Endodermal cell (in vitro differentiated cells): ENCODE data around the gene EIF3D. TPM values are rescaled to one million over a fixed set of nuclear protein-coding genes. Genes with fewer than 3 reads are reported as not detected.
"Not testable (repeated sequence)": the region's sequence is repeated elsewhere in the genome, so short reads cannot be mapped to it uniquely, and the experiment has no call there.

Experiments
- DNase-seq: peaks from one replicate; pipeline ENCODE4 v3.0.0-alpha.2; 2017
- H3K27ac ChIP-seq: 2 replicates; pipeline ENCODE4 v1.5.1; 2013; ENCODE audit warnings: mild to moderate bottlenecking, low read depth, low read length, moderate library complexity
- H3K27me3 ChIP-seq: 2 replicates; pipeline ENCODE4 v1.6.1; 2013; ENCODE audit warnings: mild to moderate bottlenecking, low read length, moderate library complexity; ENCODE audit not compliant: insufficient read depth, control insufficient read depth, poor library complexity, severe bottlenecking
- H3K36me3 ChIP-seq: 2 replicates; pipeline ENCODE4 v1.7.0; 2013; ENCODE audit warnings: mild to moderate bottlenecking, low read length, moderate library complexity; ENCODE audit not compliant: control insufficient read depth, insufficient read depth
- H3K4me1 ChIP-seq: one replicate; pipeline ENCODE4 v1.7.0; 2013; ENCODE audit warnings: low read length; ENCODE audit not compliant: control insufficient read depth, insufficient read depth
- H3K4me3 ChIP-seq: 2 replicates; pipeline ENCODE4 v1.5.1; 2013; ENCODE audit warnings: mild to moderate bottlenecking, low read length, moderate library complexity
- H3K9ac ChIP-seq: 2 replicates; pipeline ENCODE4 v1.6.1; 2013; ENCODE audit warnings: mild to moderate bottlenecking, low read length, moderate library complexity; ENCODE audit not compliant: poor library complexity, severe bottlenecking; ENCODE audit errors: extremely low read depth
- H3K9me3 ChIP-seq: 2 replicates; pipeline ENCODE4 v1.6.1; 2013; ENCODE audit warnings: mild to moderate bottlenecking, low read length, moderate library complexity; ENCODE audit not compliant: control insufficient read depth
- H3K27ac Mint-ChIP-seq: 2 replicates; pipeline ENCODE4 v1.8.0; 2020; ENCODE audit warnings: mixed read lengths
- H3K27me3 Mint-ChIP-seq: 2 replicates; pipeline ENCODE4 v1.8.0; 2021; ENCODE audit warnings: mild to moderate bottlenecking, mixed read lengths; ENCODE audit not compliant: insufficient read depth
- H3K36me3 Mint-ChIP-seq: 2 replicates; pipeline ENCODE4 v1.8.0; 2020; ENCODE audit warnings: low read depth, mixed read lengths
- H3K4me1 Mint-ChIP-seq: 2 replicates; pipeline ENCODE4 v1.8.0; 2020; ENCODE audit warnings: mixed read lengths
- H3K4me3 Mint-ChIP-seq: 2 replicates; pipeline ENCODE4 v1.8.0; 2020; ENCODE audit warnings: mild to moderate bottlenecking, moderate library complexity, mixed read lengths
- H3K9me3 Mint-ChIP-seq: 2 replicates; pipeline ENCODE4 v1.8.0; 2020; ENCODE audit warnings: mild to moderate bottlenecking, mixed read lengths
- CTCF ChIP-seq: fragments of 200-600 bp; sonication (generic); conservative IDR thresholded peaks from 2 replicates; pipeline ENCODE4 v1.5.0; 2021; ENCODE audit warnings: antibody characterized with exemption, mild to moderate bottlenecking
- WGBS, 2 experiments: methylation state at CpG; one replicate each; pipeline versions ENCODE4 v1.1.5 to v1.1.7; 2013; ENCODE audit warnings: missing lambda C conversion rate in 2 of 2, mixed read lengths in 1 of 2; ENCODE audit not compliant: insufficient coverage in 1 of 2, insufficient read length in 1 of 2; 5-methylcytosine and 5-hydroxymethylcytosine counted together
- total RNA-seq, 2 donors: library from RNA; stranded (reverse); fragmentation: NEBNext Ultra II Directional in 1 of 2; extraction: Animal tissue kit (Norgen Biotek cat#: 25700) in 1 of 2; gene quantifications; 2 replicates in 1 of 2; 3 replicates in 1 of 2; pipeline ENCODE4 v1.2.1, GENCODE V29; 2021

EIF3D gene
- total RNA-seq, 2 donors from 2014 or later = 157 to 196 TPM

GRCh38 chr22:36520423-36520822, 8.5 kb downstream of the EIF3D start:
- H3K4me3 Mint-ChIP-seq = no peak overlapping the region
- peaks cover 100% of the 10 kb centered on the region for H3K36me3 ChIP-seq
- H3K27ac ChIP-seq = no peak overlapping the region
- H3K27me3 Mint-ChIP-seq = no peaks in the 10 kb centered on the region
- TF ChIP-seq CTCF = no peak
- no peak for DNase-seq
- H3K27me3 ChIP-seq = no peaks in the 10 kb centered on the region
- 96 to 100% methylated on average over 3 of the region's 3 CpGs for whole genome bisulfite sequencing, 2 experiments
- no peak overlapping the region for H3K27ac Mint-ChIP-seq
- no peaks in the 10 kb centered on the region for H3K9me3 Mint-ChIP-seq
- no peaks in the 10 kb centered on the region for H3K4me1 ChIP-seq
- H3K4me1 Mint-ChIP-seq = no peaks in the 10 kb centered on the region
- no peak overlapping the region for H3K4me3 ChIP-seq
- H3K36me3 Mint-ChIP-seq = peaks cover 84% of the 10 kb centered on the region
- no peaks in the 10 kb centered on the region for H3K9me3 ChIP-seq
- H3K9ac ChIP-seq = no peak overlapping the region

GRCh38 chr22:36519906-36520305, 9.1 kb downstream of the EIF3D start:
- H3K9me3 ChIP-seq, H3K9ac ChIP-seq, DNase-seq, H3K27ac Mint-ChIP-seq, H3K9me3 Mint-ChIP-seq, H3K4me3 Mint-ChIP-seq, H3K4me3 ChIP-seq, H3K27me3 ChIP-seq, H3K27ac ChIP-seq, H3K27me3 Mint-ChIP-seq, H3K4me1 Mint-ChIP-seq, H3K4me1 ChIP-seq: not testable (repeated sequence)
- WGBS, 2 experiments = 84% methylated on average over 2 of the region's 2 CpGs; no CpG with 5 or more reads in 1 of the 2 experiments
- peaks cover 83% of the 10 kb centered on the region for H3K36me3 Mint-ChIP-seq
- H3K36me3 ChIP-seq = peaks cover 97% of the 10 kb centered on the region

GRCh38 chr22:36514766-36515165, 14.2 kb downstream of the EIF3D start:
- H3K4me3 ChIP-seq = no peak overlapping the region
- H3K27me3 ChIP-seq = no peaks in the 10 kb centered on the region
- DNase-seq = no peak
- H3K4me1 ChIP-seq = no peaks in the 10 kb centered on the region
- H3K27ac ChIP-seq = no peak overlapping the region
- H3K9me3 ChIP-seq = no peaks in the 10 kb centered on the region
- 93 to 100% methylated on average over 1 of the region's 1 CpG for WGBS, 2 experiments
- H3K9ac ChIP-seq = no peak overlapping the region
- Mint-ChIP-seq H3K9me3 (no peaks in the 10 kb centered on the region), H3K36me3 (peaks cover 82% of the 10 kb centered on the region), H3K27me3 (no peaks in the 10 kb centered on the region), H3K27ac (no peak overlapping the region), H3K4me3 (no peak overlapping the region), H3K4me1 (no peaks in the 10 kb centered on the region)
- peaks cover 91% of the 10 kb centered on the region for H3K36me3 ChIP-seq
- no peak for TF ChIP-seq CTCF

- no peak for DNase-seq
- WGBS, 2 experiments = 89 to 96% methylated on average over 1 to 4 of the region's 4 CpGs
- peaks cover 2% of the 10 kb centered on the region for H3K9me3 Mint-ChIP-seq
- no peaks in the 10 kb centered on the region for H3K27me3 ChIP-seq
- H3K27ac ChIP-seq = no peak overlapping the region
- H3K4me3 ChIP-seq = no peak overlapping the region
- H3K36me3 ChIP-seq = peaks cover 73% of the 10 kb centered on the region
- peaks cover 74% of the 10 kb centered on the region for H3K36me3 Mint-ChIP-seq
- no peaks in the 10 kb centered on the region for H3K9me3 ChIP-seq
- H3K9ac ChIP-seq = no peak overlapping the region
- peaks cover 2% of the 10 kb centered on the region for H3K27me3 Mint-ChIP-seq
- no peaks in the 10 kb centered on the region for H3K4me1 ChIP-seq
- H3K27ac Mint-ChIP-seq = no peak overlapping the region
- H3K4me1 Mint-ChIP-seq = no peaks in the 10 kb centered on the region
- no peak for TF ChIP-seq CTCF
- H3K4me3 Mint-ChIP-seq = no peak overlapping the region
These were observed 16.0 kb downstream of the EIF3D start for GRCh38 chr22:36512991-36513390.
